GM12878 (cell line): ENCODE data around the gene B9D2. TPM values are rescaled to one million over a fixed set of nuclear protein-coding genes. Genes with fewer than 3 reads are reported as not detected.
"Not testable (repeated sequence)": the region's sequence is repeated elsewhere in the genome, so short reads cannot be mapped to it uniquely, and the experiment has no call there.

ENCODE experiments used
- ATAC-seq: fragments of 200-7000 bp; cut with Tn5 transposase; 3 replicates; pipeline ENCODE4 v1.9.1; 2020; ENCODE audit warnings: mild to moderate bottlenecking, moderate library complexity
- BruUV-seq: library from RNA; stranded (reverse); fragments of 400-500 nt; replicated peaks from 2 replicates; lab custom pipeline; 2021; lab: Mats Ljungman, UMichigan
- CTCF ChIA-PET: fragments of 300-600 bp; sonication (Branson Sonifier 250); formaldehyde crosslinking; extraction: SDS; loops from one replicate; lab custom pipeline; 2021; ENCODE audit warnings: inconsistent platforms; lab: Yijun Ruan, JAX
- POLR2A ChIA-PET: fragments of 350-600 bp; formaldehyde crosslinking; extraction: SDS; loops from one replicate; lab custom pipeline; 2021; ENCODE audit warnings: inconsistent platforms; lab: Charles Lee
- RAD21 ChIA-PET: fragments of 300-600 bp; sonication (Branson Sonifier 250); formaldehyde crosslinking; loops from one replicate; lab custom pipeline; 2023; ENCODE audit warnings: antibody characterized with exemption; ENCODE audit not compliant: unreplicated experiment; lab: Charles Lee
- SMC1A ChIA-PET: fragments of 300-600 bp; sonication (Branson Sonifier 250); formaldehyde crosslinking; loops from one replicate; lab custom pipeline; 2023; ENCODE audit not compliant: unreplicated experiment, uncharacterized antibody; lab: Charles Lee
- DNase-seq: peaks from one replicate; pipeline ENCODE4 v3.0.0-alpha.2; 2011; ENCODE audit warnings: low read depth, low spot score
- FAIRE-seq: peaks from 3 replicates; lab custom pipeline; 2011; peaks lifted over from hg19 to GRCh38; lab: Jason Lieb, UNC
- H2AFZ ChIP-seq: 2 replicates; pipeline ENCODE4 v1.6.0; 2011; ENCODE audit warnings: low read depth, low read length, control low read depth; ENCODE audit not compliant: control insufficient read depth
- H3K27ac ChIP-seq: 2 replicates; pipeline ENCODE4 v1.5.1; 2011; ENCODE audit warnings: control low read depth; ENCODE audit not compliant: control insufficient read depth, insufficient read depth
- H3K27me3 ChIP-seq, 2 experiments: replicated peaks in 1 of 2; 2 replicates each; pipeline versions ENCODE4 v1.6.0 to v1.6.1; 2011; ENCODE audit warnings: low read length in 1 of 2; ENCODE audit not compliant: control insufficient read depth in 2 of 2, insufficient read depth in 2 of 2
- H3K36me3 ChIP-seq, 2 experiments: 2 replicates each; pipeline ENCODE4 v1.5.1; 2011; ENCODE audit warnings: low read length in 1 of 2; ENCODE audit not compliant: control insufficient read depth in 2 of 2, insufficient read depth in 2 of 2
- H3K4me1 ChIP-seq: 2 replicates; pipeline ENCODE4 v1.6.1; 2011; ENCODE audit warnings: mild to moderate bottlenecking, low read length, moderate library complexity, mixed read lengths; ENCODE audit not compliant: control insufficient read depth, insufficient read depth
- H3K4me2 ChIP-seq: 2 replicates; pipeline ENCODE4 v1.6.0; 2011; ENCODE audit warnings: control low read depth; ENCODE audit not compliant: control insufficient read depth, insufficient read depth
- H3K4me3 ChIP-seq: fragments of 200-600 bp; sonication (generic); 2 replicates; pipeline ENCODE4 v1.5.1; 2016
- H3K79me2 ChIP-seq: 2 replicates; pipeline ENCODE4 v1.6.0; 2011; ENCODE audit warnings: low read length; ENCODE audit not compliant: control insufficient read depth, insufficient read depth
- H3K9ac ChIP-seq: 2 replicates; pipeline ENCODE4 v1.8.0; 2011; ENCODE audit warnings: low read length, control low read depth, mixed read lengths; ENCODE audit not compliant: control insufficient read depth, insufficient read depth
- H3K9me3 ChIP-seq: replicated peaks from 3 replicates; pipeline ENCODE4 v1.5.1; 2011; ENCODE audit warnings: mild to moderate bottlenecking, low read length; ENCODE audit not compliant: control insufficient read depth, insufficient read depth
- H4K20me1 ChIP-seq: 2 replicates; pipeline ENCODE4 v1.6.0; 2011; ENCODE audit not compliant: control insufficient read depth, insufficient read depth
- ATF2 ChIP-seq: IDR thresholded peaks from 2 replicates; pipeline ENCODE4 v1.6.1; 2012; ENCODE audit warnings: low read length, inconsistent platforms
- CBX3 ChIP-seq: fragments of 200-600 bp; sonication (generic); IDR thresholded peaks from 2 replicates; pipeline ENCODE4 v1.6.1; 2016; ENCODE audit warnings: low read depth, borderline replicate concordance
- SIN3A ChIP-seq: IDR thresholded peaks from 2 replicates; pipeline ENCODE4 v1.6.1; 2012; ENCODE audit warnings: low read depth, low read length, improper control_type of control experiment
- SMAD1 ChIP-seq: fragments of 450-650 bp; IDR thresholded peaks from 2 replicates; pipeline ENCODE4 v1.6.1; 2018; ENCODE audit warnings: mild to moderate bottlenecking, low read depth; ENCODE audit not compliant: partially characterized antibody
- WGBS: methylation state at CpG from one replicate; pipeline ENCODE4 v1.1.6; 2016; ENCODE audit warnings: low lambda C conversion rate; ENCODE audit not compliant: insufficient replicate concordance, insufficient coverage; ENCODE audit errors: missing lambda C conversion rate; 5-methylcytosine and 5-hydroxymethylcytosine counted together
- in situ Hi-C: fragments of 300-500 bp; cut with MboI; formaldehyde crosslinking; loops from 9 replicates; pipeline ENCODE4 v1.14.3; 2018; ENCODE audit warnings: mixed read lengths
- intact Hi-C: fragments of 100-400 bp; cut with micrococcal nuclease; formaldehyde crosslinking; loops from one replicate; pipeline ENCODE4 v1.14.2; 2022; ENCODE audit not compliant: unreplicated experiment
- polyA plus RNA-seq, 11 experiments: library from polyadenylated mRNA; depleted of rRNA in 4 of 11; unstranded in 6 of 11; stranded (reverse) in 5 of 11; fragments of >200 nt; fragmentation: Nextera tagmentation in 4 of 11; fragmentation: Illumina TruSeq in 1 of 11; extraction: Ambion mirVana in 4 of 11; extraction: Trizol in 1 of 11; gene quantifications; 1 replicate in 1 of 11; 2 replicates in 10 of 11; pipeline versions ENCODE4 v1.2.1 to v1.2.3, GENCODE V29; 2011 to 2016; ENCODE audit warnings: inconsistent platforms in 2 of 11, missing spikeins in 2 of 11, low read depth in 1 of 11
- total RNA-seq, 4 experiments: library from RNA; depleted of rRNA in 3 of 4; stranded (reverse); fragments of >200 nt in 3 of 4; fragmentation: Illumina TruSeq in 1 of 4; extraction: Trizol in 1 of 4; gene quantifications; 2 replicates each; pipeline versions ENCODE4 v1.2.1 to v1.2.3, GENCODE V29; 2013 to 2021
- TF ChIP-seq, protein P1 (sequence below): fragments of 450-650 bp; IDR thresholded peaks from 2 replicates; pipeline ENCODE4 v1.6.1; 2016; ENCODE audit warnings: mild to moderate bottlenecking

The B9D2 gene
- total and polyA plus RNA-seq, 10 of the 15 experiments (the other 5 are each of a cell fraction or from before 2014, with no cell fraction given) = 2.4 to 12.4 (median 5.0) TPM

GRCh38 chr19:41346916-41347315, 17.0 kb downstream of the B9D2 start:
- H3K9me3 ChIP-seq, in situ Hi-C loops, BruUV-seq, DNase-seq, H2AFZ ChIP-seq, H3K4me2 ChIP-seq, FAIRE-seq, H3K9ac ChIP-seq, H3K27ac ChIP-seq, H4K20me1 ChIP-seq, intact Hi-C loops, H3K4me3 ChIP-seq, H3K27me3 ChIP-seq, ATAC-seq: not testable (repeated sequence)
- 82% methylated on average over 9 of the region's 9 CpGs for WGBS
- ChIA-PET POLR2A (interaction anchor here (0.6 to 1.2 kb wide), 2 partner anchors 19 to 33 kb away, joined by 3 to 6 read pairs; no protein-coding TSS in a partner anchor), CTCF (interaction anchor here (1.0 kb wide), 1 partner anchor 11 kb away, joined by 3 read pairs; no protein-coding TSS in a partner anchor), SMC1A (interaction anchor here (0.7 to 3.5 kb wide), 4 partner anchors 18 to 35 kb away, joined by 3 to 12 read pairs (median 6); partner anchors contain the start of gene B9D2), RAD21 (interaction anchor here (0.7 to 1.0 kb wide), 3 partner anchors 17 to 229 kb away, joined by 3 read pairs; partner anchors contain the start of genes B9D2 and CEACAM21)
- H3K36me3 ChIP-seq = peaks cover 17 to 19% of the 10 kb centered on the region in 2 experiments; a peak in 3 of 4 replicates
- peaks cover 13% of the 10 kb centered on the region for H3K4me1 ChIP-seq
- peaks cover 40% of the 10 kb centered on the region for H3K79me2 ChIP-seq

DNA sequence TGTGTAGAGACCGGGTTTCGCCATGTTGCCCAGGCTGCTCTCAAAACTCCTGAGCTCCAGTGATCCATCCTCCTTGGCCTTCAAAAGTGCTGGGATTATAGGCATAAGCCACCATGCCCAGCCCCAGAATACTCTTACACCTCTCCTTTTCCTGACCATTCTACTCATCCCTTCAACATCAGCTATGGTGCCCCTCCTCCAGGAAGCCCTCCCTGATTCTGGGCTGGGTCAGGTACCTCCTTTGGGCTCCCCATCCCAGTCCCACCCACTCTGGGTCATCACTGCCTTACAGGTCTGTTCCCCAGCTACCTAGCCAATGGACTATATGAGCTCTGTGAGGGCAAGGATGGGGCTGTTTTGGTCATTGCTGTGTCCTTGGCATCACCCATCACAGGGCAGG, 19.8 kb downstream of the B9D2 start:
- no peak for ATAC-seq
- H3K4me2 ChIP-seq = no peak overlapping the region
- no peak overlapping the region for H2AFZ ChIP-seq
- TF ChIP-seq SIN3A (no peak), SMAD1 (no peak), CBX3 (no peak), ATF2 (no peak)
- TF ChIP-seq, protein P1, sequence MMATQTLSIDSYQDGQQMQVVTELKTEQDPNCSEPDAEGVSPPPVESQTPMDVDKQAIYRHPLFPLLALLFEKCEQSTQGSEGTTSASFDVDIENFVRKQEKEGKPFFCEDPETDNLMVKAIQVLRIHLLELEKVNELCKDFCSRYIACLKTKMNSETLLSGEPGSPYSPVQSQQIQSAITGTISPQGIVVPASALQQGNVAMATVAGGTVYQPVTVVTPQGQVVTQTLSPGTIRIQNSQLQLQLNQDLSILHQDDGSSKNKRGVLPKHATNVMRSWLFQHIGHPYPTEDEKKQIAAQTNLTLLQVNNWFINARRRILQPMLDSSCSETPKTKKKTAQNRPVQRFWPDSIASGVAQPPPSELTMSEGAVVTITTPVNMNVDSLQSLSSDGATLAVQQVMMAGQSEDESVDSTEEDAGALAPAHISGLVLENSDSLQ = no peak
- TF ChIP-seq, all 136 proteins: peak for 0
- intact Hi-C loops (no loop called here), in situ Hi-C loops (no loop called here)
- H3K9ac ChIP-seq = no peak overlapping the region
- no peaks in the 10 kb centered on the region for H3K27me3 ChIP-seq
- no peak overlapping the region for H3K4me3 ChIP-seq
- no peak overlapping the region for H3K27ac ChIP-seq
- 0 out of 2 replicates have a peak, but pooled peaks cover 1% of the 10 kb centered on the region for H4K20me1 ChIP-seq
- peaks cover 23 to 24% of the 10 kb centered on the region in 2 experiments; a peak in 3 of 4 replicates for H3K36me3 ChIP-seq
- H3K79me2 ChIP-seq = peaks cover 14% of the 10 kb centered on the region
- ChIA-PET RAD21 (no interaction called here), SMC1A (no interaction called here), CTCF (no interaction called here), POLR2A (no interaction called here)
- WGBS = 100% methylated on average over 2 of the region's 2 CpGs
- FAIRE-seq (no peak), DNase-seq (no peak)
- BruUV-seq = no TSS peak
- H3K9me3 ChIP-seq = no peaks in the 10 kb centered on the region
- H3K4me1 ChIP-seq = peaks cover 5% of the 10 kb centered on the region
